Left forelimb (tissue), 1 donor: ENCODE measurements around the gene GLTPD2.
A peak's percentile ranks its signal among the peaks of the same experiment; 100 is the strongest.
"Not testable (repeated sequence)": the region's sequence is repeated elsewhere in the genome, so short reads cannot be mapped to it uniquely, and the experiment has no call there.

ENCODE experiments used
- DNase-seq: peaks from one replicate; pipeline ENCODE4 v3.0.0-alpha.2; 2018; ENCODE audit warnings: low spot score

Gene GLTPD2

DNA sequence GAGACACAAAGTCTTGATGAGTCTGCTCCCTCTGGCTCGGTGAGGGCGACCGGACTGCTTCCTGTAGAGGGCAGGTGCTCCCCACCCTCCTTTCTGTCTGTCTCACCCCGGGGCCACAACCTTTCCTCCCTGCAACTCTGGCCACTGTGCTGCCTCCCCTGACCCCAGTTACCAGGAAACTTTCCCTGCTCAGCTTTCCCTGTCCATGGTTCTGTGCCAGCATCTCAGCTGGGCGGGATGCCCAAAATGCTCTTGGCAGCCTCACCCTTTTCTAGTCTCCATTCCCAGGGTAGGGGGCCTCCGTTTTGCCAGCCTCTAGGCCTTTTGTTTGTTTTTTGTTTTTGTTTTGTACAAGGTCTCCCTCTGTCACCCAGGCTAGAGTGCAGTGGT is 19.6 kb downstream of the GLTPD2 start:
- no peak for DNase-seq

DNA sequence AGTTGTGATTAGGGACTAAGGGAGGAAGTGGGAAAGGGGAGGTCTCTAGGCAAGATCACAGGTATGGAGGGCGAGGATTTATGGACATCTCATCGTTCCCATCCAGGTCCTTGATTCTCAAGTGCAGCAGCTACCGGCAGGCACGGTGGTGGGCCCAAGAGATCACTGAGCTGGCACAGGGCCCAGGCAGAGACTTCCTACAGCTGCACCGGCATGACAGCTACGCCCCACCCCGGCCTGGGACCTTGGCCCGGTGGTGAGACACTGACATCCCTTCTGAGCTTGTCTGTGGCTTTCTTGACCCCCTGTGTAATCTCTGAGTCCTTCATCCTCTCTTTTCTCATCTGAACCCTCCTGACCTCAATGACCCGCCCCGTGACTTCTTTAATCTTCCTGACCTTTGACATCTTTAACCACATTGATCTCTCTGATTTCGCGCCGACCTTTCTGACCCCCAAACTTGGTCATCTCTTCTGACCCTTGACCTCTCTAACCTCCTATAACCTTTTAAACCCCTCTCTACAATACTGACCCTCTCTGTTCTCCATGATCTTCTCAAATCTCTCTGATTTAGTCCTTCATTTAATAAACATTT is 22.0 kb downstream of the GLTPD2 start:
- DNase-seq, result no peak

DNA sequence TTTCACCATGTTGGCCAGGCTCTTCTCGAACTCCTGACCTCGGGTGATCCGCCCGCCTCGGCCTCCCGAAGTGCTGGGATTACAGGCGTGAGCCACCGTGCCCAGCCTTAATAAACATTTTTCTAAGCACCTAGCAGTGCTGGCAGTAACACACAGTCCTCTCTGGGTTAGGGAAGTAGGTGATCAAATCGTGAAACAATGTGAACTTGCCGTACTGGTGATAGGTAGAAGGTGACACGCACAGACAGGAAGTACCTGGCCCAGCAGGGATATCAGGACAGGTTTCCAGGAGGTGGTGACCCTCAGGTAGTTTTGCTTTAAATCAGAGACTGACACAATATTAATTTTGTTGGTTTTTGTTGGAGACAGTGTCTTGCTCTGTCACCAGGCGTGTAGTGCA is 22.7 kb downstream of the GLTPD2 start:
- DNase-seq, result no peak

DNA sequence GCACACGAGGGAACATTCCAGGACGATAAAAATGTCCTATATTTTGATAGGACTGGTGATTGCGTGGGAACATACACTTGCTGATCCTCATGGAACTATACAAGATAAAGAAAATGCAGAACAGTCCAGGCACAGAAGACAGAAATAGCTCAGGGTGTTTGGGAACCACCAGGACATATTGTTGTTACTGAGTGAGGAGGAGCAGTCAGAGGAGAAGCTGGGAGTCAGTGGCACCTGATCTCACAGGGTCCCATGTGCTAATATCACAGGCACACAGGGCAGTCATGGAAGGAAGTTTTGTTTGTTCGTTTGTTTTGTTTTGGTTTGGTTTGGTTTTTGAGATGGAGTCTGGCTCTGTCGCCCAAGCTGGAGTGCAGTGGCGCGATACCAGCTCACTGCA is 23.9 kb downstream of the GLTPD2 start:
- no peak for DNase-seq

DNA sequence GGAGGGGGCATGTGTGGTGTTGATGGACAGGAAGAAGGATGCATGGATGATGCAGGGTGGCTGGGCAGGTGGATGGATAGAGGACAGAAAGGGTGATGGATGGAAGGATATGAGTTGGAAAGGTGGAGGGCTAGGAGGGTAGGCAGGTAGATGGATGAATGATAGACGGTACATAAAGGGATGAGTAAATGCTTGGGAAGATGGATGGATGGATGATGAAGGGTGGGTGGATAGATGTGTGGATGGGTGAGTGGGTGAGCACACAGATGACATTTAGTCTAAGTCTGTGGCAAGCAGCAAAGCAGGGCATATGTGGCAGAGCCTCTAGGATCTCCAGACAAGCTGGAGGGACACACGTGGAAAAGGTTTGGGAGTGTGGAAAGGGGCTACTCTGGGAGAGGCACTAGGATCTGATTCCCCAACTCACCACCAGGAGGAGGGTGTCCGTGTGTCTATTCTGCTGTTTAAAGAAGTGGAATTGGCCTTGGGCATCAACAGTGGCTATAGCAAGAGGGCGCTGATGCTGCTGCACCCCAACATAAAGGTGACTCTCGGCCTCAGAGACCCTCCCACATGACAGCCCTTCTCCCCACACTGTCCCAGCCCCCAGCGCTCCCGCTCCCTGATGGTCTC is 26.4 kb downstream of the GLTPD2 start:
- DNase-seq, result no peak

DNA sequence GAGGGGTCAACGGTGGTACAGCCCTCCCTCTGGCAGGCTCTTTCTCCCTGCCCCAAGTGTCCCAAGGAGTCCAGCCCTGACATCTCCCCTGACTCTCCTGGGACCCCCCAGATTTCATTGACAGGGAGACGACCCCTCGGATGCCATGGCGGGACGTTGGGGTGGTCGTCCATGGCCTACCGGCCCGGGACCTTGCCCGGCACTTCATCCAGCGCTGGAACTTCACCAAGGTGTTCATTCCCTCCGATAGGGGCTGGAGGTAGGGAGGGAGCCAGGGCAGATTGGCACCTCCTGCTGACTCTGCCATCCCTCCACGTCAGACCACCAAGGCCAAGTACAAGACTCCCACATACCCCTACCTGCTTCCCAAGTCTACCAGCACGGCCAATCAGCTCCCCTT is 28.1 kb downstream of the GLTPD2 start:
- no peak for DNase-seq

DNA sequence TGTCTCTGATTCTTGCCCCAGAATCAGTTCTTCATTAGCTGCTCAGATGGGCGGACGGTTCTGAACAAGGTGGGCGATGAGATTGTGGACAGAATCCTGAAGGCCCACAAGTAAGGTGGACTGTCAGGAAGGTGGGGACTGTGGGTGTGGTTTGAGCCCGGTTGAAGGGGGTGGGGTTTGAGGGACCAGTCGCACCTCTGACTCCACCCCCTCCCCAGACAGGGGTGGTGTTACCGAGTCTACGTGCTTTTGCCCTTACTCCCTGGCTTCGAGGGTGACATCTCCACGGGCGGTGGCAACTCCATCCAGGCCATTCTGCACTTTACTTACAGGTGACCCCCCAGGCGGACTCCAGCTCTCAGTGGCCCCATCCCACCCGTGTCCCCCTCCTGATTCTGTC is 29.5 kb downstream of the GLTPD2 start:
- DNase-seq, result no peak

DNA sequence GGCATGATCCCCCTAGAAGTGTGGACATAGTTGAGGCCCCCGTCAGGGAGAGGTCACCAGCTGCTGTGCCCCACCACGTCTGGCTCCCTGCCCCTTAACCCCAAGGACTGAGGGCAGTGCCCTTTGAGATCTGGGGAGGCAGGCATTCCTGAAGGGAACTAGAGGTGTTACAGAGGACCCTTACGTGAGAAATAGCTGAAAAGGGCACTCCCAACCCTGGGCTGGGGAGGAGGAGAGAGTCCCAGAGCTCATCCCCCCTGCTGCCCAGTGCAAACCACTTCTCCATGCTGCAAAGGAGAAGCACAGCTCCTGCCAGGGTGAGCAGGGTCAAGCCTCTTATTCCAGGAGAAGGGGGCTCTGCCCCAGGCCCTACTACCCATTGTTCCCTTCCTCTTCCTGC is 34.1 kb downstream of the GLTPD2 start:
- no peak for DNase-seq

DNA sequence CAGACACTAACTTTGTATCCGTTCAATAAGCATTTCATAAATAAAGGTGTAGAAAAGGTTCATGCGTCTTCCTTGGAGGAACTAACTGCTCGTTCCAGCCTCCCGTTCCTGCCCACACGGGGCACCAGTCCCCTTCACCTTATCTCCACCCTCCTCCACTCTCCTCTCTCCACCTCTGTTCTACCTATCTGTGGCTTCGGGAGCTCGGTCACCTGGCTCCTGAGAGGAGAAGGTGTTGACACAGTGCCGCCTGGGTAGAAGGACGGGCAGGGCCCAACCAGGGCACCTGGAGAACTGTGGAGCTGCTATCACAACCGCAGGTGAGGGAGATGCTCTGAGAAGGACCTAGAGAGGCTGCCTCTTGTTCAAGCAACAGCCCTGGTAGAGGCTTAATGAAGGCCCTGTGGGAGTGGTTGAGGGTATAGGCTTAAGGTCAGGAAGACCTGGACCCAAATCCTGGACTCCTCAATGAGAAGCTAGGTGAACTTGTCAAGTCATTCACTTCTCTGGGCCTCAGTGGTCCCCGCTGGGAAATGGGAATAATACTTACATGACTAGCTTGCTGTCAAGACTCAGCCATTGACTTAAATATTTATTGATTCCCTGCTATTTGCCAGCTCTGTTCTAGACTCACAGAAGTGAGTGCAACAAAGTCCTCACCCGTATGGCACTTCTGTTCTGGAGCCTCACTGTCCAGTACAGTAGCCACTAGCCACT is 34.8 kb downstream of the GLTPD2 start:
- DNase-seq, result no peak

DNA sequence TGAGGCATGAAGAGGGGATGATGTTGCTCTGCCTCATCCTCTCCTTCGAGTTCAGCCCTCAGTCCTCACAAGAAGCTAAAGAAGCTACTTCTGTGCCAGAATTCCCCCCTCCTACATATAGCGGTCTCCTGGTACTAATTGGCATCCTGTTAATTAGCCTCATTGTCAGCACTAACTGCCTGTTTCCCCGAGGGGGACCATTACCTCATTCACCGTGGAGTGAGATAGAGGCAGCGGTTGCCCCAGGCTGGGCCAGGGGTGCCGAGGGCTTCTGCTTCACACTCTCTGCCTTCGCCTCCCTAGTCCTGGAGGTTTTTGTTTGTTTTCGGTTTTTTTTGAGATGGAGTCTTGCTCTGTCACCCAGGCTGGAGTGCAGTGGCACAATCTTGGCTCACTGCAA is 38.6 kb downstream of the GLTPD2 start:
- no peak for DNase-seq

DNA sequence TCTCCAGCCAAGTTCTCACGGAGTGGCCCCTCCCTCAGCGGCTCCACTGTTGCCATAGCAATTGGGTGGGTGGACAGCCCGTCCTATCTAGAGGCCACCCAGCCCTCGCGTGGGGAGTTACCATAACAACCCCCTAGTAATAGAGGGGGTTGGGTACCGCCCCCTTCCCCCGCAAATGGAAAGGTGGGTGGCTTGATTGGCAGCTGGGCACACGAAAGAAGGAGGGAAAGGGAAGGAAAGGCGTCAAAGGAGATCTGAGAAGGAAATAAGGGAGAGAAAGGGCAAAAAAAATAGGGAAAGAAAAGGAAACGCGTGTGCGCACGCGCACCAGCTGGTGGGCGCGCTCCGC is 44.0 kb downstream of the GLTPD2 start:
- DNase-seq, result not testable (repeated sequence)

DNA sequence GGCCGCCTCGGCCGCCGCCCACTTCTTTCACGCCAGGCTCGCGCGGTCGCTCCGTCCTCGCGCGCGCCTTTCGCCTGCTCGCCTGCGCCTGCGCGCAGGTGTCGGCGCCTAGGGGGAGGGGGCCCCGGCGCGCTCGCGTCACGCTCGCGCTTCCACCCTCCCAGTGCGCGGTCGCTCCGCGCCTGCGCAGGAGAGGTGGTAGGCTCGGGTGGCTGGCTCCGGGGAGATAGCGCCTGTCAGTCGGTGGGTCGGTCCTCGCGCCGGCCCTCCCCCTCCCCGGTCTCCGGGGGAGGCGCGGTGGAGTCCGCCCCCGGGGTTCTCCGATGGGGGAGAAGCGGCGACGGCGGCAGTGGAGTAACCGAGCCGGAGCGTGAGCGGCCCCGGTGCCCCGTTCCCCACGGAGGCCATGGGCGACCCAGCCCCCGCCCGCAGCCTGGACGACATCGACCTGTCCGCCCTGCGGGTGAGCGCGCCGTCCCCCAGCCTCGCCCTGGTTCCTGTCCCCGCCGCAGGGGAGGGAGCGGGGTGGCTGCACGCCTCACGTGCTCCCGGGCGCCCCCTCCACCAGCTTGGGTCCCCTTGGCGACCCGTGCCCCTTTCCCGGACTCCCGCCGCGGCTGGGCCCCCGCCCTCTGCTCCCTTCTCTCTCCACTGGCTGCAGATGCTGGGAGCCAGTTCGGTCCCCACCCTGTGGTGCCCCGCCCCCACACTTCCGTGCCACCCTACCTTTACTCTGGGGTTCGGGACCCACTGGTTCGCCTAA is 44.6 kb downstream of the GLTPD2 start, which contains the start of gene MINK1:
MINK1 (plus strand) TSS at position 163 of the 763 bp plus-strand sequence; CDS start at position 407, 244 bp downstream.
- peak; percentile 92 for DNase-seq

DNA sequence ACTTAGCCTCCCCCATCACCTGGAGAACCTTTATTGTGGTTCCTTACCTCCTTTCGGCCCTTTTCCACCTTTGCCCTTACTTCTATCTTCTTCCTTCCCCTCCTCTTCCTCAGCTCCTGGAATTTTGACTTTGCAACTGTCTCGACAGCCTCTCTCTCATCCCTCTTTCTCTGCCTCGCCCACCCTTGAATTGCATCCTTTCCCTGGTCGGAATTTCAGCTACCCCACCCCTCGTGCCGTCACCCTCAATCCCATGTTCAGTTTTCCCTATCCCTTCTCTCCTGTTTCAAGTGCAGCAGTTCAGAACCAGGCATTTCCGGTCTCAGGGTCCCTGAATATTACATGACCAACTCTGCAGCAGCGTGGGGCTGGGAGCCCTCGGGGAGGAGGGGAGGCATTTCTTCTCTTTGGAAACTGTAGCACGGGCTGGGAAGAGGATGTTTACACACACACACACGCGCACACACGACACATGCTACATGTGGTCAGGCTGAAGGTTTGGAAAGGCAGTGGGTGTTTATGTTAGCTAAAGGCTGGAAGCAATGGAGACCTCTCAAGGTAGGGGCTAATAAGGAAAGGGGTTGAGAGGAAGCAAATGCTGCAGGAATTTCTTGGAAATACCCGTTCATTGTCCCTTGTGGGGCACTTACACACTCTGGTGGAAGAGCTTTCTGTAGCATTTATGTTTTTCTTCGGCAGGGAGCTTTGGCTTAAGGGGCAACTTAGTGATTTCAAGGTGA is 45.3 kb downstream of the GLTPD2 start:
- no peak for DNase-seq

DNA sequence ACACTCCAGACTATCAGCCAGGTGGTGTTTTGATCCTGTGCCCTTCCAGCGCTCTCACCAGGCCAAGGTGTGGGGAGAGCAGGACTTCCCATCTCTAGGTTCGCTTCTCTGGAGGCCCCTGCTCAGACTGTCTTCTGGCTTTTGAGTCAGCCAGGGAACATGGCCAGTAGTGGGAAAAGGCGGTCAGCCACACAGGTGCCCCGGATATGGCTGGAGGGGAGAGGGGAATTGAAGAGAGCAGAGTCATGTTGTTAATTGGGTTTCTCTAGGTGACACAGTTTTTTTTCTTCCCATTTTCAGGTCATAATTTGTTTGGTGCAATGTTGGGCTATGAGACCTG is 45.9 kb downstream of the GLTPD2 start:
- no peak for DNase-seq

DNA sequence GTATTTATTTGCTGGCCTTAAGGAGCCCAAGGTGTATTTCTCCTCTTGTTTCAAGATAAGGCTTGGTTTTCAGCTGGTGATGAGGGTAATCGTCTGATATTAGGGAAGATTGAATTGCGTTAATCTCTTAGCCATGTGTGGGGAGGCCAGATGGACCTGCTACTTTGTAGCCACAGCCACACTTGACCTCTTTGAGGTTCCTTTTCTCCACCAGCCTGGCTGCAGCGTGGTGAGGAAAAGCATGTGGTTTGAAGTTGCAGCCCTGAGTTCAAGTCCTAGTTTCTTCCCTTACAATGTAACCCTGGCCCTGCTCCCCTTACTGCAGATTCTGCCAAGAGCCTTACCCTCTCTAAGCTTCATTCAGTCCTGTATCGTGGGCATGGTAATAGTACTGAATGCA is 47.5 kb downstream of the GLTPD2 start:
- no peak for DNase-seq

DNA sequence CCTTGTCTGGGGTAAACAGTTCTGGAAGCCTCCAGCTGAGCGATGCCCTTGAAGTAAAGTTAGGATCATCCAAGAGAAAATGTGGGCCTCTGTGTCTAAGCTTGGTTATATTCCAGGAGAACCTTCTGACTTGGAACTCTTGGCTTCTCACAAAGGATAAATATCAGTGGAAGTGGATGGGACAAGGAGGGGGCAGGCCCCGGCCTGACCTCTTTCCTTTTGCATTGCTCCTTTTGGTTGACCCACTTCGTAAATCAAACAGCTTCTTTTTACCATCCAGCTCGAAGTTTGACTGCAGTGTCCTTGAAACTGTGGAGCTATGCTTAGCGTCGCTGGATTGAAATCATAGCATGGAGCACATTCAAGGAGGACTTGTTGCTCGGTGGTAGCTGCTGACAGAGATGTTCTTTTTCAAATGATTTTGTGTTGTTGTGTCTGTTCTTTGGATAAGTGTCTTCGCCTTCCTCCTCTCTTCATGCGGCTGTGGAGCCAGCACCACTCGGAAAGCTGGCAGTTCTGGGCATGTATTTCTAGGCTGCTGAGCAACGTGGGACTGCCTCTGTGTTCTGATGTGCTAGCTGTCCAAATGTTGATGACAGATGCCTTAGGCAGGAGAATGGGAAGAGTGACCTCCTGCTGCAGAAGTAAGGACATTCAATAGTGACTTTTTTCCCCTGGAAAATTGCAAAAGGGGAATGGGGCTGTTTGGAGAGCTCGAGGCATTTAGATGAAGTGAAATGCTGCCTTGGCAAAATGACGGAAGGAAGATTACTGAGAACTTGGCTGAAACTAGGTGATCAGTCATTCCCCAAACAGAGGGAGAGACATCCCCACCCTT is 48.9 kb downstream of the GLTPD2 start:
- no peak for DNase-seq

DNA sequence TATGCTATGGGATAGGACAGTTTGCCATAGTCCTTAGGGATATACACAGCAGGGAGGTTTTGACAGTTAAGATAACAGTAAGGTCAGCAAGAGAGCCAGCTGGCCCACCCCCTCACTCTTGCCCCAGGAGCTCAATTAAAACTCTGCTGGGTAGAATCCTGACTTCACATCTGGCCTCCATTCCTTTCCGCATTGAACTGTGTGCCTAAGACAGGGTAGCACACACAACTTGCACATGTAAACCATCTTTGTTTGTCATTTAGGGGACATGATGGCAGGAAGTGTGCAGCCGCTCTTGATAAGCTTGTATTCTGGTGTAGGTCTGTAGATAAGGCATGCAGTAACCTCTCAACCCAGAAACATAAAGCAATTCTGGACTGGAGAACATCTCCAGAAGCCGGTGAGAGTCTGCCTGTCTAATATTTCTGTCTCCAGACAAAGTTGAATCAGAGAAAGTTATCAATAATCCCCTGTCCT is 49.6 kb downstream of the GLTPD2 start:
- no peak for DNase-seq

DNA sequence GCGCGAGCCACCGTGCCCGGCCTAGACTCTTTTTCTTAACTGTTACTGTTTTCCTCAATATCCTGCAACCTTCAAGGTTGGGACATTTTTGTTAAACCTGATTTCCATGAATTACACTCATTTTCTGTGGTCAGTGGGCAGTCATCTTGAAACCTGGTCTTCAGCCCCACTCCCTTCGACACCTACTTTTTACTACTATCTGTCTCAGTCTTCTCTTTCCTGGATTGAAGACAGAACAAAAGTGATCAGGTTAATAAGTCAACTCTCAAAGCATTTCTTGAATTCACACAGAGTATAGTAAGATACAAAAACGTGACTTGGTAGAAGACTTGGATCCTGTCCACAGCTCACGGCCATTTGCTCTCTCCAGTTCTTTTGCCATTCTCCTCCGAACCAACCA is 50.5 kb downstream of the GLTPD2 start:
- no peak for DNase-seq
